HG03558 (cell line): Measurements from ENCODE around the gene MIPEP.

Experiments
- ATAC-seq: cut with Tn5 transposase; IDR thresholded peaks from one replicate; pipeline ENCODE4 v1.9.1; 2021; ENCODE audit warnings: moderate number of reproducible peaks; ENCODE audit not compliant: unreplicated experiment; ENCODE audit errors: extremely low read depth

The MIPEP gene

GRCh38 chr13:23695196-23695595 lies 194.0 kb downstream of the MIPEP start:
- ATAC-seq: no peak

GRCh38 chr13:23692816-23693215 lies 196.4 kb downstream of the MIPEP start:
- ATAC-seq: no peak

DNA sequence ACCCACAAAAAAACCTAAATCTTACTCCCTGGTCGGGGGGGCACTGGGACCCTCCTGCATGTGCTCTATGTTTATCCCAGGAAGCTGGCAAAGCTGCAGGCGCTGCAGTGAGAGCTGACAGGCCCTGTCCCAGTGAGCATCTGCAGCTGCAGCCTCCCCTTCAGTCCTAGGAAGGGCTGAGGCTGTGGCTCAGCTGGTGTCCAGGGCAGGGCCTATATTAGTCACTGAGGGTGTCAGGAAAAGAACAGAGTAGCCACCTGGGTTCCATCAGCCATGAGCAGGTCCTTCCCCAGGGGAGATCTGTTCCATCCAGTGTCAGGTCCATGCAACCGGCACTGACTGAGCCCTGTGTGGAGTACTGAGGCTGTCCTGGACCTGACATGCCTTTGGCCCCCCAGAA lies 198.5 kb downstream of the MIPEP start:
- no peak for ATAC-seq

GRCh38 chr13:23688336-23688735 lies 200.9 kb downstream of the MIPEP start:
- ATAC-seq: no peak

GRCh38 chr13:23687614-23688013 lies 201.6 kb downstream of the MIPEP start:
- no peak for ATAC-seq

GRCh38 chr13:23686948-23687347 lies 202.3 kb downstream of the MIPEP start:
- no peak for ATAC-seq

GRCh38 chr13:23685416-23685815 lies 203.8 kb downstream of the MIPEP start:
- ATAC-seq: no peak

DNA sequence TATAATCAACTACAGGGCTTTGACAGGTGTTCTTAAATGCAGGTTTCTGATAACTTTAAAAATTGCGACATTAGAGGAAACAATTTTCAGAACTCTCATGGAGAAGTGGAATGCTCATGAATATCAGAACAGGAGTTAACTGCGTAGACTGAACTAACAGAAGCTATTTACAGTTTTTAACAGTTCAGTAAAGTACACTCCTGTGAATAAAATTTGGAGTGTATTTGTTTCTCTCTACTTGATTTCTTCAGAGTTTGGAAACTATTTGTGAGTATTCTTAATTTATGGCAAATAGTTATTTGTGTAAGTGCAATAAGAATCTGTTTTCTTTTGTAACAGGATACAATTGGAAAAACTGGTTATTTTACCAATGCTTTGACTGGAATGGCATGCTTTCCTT lies 204.6 kb downstream of the MIPEP start:
- no peak for ATAC-seq

- no peak for ATAC-seq
Observed at GRCh38 chr13:23683084-23683483, 206.1 kb downstream of the MIPEP start.

DNA sequence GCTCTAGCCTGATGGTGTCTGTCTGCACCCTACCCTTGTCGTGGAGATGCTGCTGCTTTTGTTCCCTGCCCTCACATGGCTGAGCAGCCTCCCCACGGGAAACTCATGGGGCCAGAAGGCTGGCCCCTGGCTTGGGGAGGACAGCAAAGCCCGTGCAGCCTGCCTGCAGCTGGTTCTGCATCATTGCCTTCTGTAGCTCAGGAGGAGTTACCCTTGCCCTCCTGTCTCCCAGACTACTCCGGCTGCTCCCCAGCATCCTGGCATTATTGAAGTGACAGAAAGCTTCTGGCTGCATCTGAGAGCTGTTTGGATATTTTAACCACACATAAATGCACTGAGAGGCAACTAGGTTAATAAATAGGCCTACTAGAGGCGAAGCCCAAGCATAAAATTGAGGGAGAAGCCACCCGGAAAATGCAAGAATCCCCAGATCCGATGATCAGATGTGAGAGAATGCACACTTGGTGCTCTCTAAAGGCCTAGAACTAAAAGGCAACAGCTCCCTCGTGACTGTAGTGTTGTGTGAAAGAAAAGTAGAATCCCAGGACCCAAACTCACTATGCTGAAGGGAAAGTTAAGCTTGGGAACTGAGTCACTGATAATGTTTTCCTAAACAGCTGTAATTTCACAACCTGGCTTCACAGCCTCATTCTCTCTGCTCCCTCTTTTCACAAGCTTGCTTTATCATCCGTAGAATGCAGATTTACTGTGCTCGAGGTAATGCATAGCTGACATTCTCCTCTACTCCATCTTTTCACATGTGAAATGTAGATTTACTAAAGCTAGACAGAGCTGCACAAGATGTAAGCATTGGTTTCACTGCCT lies 208.1 kb downstream of the MIPEP start:
- no peak for ATAC-seq
